Kidney epithelial cell (primary cell): ENCODE measurements around the gene CLN3. TPM values are rescaled to one million over a fixed set of nuclear protein-coding genes. Genes with fewer than 3 reads are reported as not detected.

Experiments used
- DNase-seq: peaks from one replicate; pipeline ENCODE4 v3.0.0-alpha.2; 2010; ENCODE audit warnings: low read depth
- H3K27me3 ChIP-seq: 2 replicates; pipeline ENCODE4 v1.6.0; 2011; ENCODE audit warnings: low read length; ENCODE audit not compliant: control insufficient read depth, insufficient read depth
- H3K36me3 ChIP-seq: 2 replicates; pipeline ENCODE4 v1.5.1; 2011; ENCODE audit warnings: low read length; ENCODE audit not compliant: control insufficient read depth, insufficient read depth
- H3K4me3 ChIP-seq: 2 replicates; pipeline ENCODE4 v1.5.1; 2011; ENCODE audit warnings: low read depth, mild to moderate bottlenecking, control low read depth, low read length
- total RNA-seq: library from RNA; depleted of rRNA; stranded (reverse); fragments of >200 nt; gene quantifications from 2 replicates; pipeline ENCODE4 v1.2.3, GENCODE V29; 2015
- TF ChIP-seq, protein P1 (sequence below): IDR thresholded peaks from 2 replicates; pipeline ENCODE4 v1.5.1; 2011; ENCODE audit warnings: mild to moderate bottlenecking, moderate library complexity, low read length, control low read depth, inconsistent platforms; ENCODE audit not compliant: insufficient read depth, poor library complexity, severe bottlenecking

The CLN3 gene
- total RNA-seq, 1 donor from 2014 or later = 30.3 TPM

DNA sequence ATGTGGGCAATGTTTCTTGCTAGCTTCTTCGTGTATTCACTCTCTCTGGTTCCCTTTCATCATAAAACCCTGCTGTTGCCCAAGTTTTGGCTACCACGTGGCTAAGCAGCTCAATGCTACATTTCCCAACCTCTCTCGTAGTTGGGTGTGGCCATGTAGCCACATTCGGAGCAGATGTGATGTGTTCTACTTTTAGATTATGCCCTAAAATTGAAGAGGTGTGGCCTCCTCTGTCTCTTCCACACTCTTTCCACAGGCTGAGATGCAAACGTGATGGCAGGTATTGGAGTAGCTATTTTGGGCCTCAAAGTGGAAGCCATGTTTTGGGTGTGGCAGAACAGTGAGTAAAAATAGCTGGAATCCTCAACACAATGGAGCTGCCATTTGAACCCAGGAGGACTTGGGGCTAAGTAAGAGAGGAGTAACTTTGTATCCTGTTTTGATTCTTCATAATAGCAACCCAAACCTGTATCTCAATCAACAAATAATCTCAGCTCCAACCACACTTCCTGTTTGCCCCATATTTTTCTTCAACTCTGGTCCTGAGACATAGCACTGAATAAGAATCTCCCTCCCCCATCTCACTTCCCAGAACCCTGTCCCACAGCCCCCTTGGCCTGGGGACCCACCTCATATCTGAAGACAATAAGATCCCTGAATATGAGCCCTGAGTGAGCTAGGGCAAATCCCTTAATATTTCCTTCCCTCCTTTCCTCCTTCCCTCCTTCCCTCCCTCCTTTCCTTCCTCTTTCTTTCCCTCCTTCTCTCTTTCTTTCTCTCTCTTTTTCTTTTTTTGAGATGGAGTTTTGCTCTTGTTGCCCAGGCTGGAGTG, 42.9 kb upstream of the CLN3 start:
- DNase-seq = no peak
- Histone ChIP-seq H3K4me3 (no peak overlapping the region), H3K36me3 (no peaks in the 10 kb centered on the region), H3K27me3 (no peaks in the 10 kb centered on the region)
- TF ChIP-seq, protein P1, sequence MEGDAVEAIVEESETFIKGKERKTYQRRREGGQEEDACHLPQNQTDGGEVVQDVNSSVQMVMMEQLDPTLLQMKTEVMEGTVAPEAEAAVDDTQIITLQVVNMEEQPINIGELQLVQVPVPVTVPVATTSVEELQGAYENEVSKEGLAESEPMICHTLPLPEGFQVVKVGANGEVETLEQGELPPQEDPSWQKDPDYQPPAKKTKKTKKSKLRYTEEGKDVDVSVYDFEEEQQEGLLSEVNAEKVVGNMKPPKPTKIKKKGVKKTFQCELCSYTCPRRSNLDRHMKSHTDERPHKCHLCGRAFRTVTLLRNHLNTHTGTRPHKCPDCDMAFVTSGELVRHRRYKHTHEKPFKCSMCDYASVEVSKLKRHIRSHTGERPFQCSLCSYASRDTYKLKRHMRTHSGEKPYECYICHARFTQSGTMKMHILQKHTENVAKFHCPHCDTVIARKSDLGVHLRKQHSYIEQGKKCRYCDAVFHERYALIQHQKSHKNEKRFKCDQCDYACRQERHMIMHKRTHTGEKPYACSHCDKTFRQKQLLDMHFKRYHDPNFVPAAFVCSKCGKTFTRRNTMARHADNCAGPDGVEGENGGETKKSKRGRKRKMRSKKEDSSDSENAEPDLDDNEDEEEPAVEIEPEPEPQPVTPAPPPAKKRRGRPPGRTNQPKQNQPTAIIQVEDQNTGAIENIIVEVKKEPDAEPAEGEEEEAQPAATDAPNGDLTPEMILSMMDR = no peak

- TF ChIP-seq, protein P1 = no peak
- DNase-seq = no peak
- Histone ChIP-seq H3K4me3 (no peak overlapping the region), H3K36me3 (no peaks in the 10 kb centered on the region), H3K27me3 (no peaks in the 10 kb centered on the region)
Observed at GRCh38 chr16:28532940-28533647, 41.2 kb upstream of the CLN3 start.

DNA sequence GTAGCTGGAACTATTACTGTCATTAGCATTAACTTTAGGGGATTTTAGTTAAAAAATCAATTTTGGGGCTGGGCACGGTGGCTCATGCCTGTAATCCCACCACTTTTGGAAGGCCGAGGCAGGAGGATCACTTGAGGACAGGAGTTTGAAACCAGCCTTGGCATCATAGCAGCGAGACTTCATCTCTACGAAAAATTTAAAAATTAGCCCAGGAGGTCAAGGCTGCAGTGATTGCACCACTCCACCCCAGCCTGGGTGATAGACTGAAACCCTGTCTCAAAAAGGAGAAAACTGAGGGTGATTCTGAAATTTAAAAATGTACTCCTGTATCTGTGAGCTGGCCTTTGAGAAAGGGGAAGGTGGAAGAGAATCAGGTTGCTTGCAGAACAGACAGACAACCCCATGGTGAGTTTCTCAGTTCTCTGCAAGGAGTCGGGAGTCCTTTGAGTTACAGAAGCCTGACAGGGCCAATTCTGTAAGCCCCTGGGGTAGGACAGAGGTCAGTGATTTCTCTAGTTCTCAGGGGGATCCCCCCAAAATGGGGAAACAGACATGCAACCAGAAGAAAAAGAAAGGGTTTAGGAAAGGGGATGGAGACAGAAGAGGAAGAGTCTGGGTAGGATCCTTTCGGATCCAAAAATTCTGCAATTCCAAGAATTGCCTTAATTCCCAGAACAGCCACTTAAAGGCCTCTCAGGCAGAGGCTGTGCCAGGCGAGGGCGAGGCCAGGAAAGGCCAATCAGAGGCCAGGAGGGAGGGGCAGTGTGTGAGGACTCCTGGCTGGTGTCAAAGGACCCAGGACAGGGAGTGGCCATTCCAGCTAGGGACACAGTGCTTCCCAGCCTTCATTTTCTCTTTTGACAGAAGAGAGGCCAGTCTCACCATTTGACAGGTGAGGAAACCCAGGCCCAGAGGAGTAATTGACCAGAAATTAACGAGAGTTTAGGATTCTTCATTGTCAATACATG, 40.2 kb upstream of the CLN3 start:
- TF ChIP-seq, protein P1 = no peak
- Histone ChIP-seq H3K36me3 (no peaks in the 10 kb centered on the region), H3K4me3 (no peak overlapping the region), H3K27me3 (no peaks in the 10 kb centered on the region)
- no peak for DNase-seq

DNA sequence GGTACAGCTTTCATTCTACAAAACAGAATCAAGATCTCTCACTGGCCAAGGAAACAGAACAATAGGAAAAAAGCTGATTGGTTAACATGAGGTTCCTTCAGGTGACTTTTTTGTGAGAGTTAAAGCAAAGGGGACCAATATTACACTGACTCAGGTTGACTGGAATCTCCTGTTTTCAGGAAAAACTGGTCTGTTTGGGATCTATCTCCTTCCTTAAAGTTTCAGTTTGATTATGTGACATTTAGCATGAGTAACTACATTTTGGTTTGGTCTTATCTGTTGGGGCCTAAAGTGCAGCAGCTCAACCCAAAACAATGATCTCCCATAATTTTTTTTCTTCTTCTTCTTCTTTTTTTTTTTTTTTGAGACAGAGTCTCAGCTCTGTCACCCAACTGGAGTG, 37.2 kb upstream of the CLN3 start:
- no peak for DNase-seq
- no peak overlapping the region for H3K4me3 ChIP-seq
- no peaks in the 10 kb centered on the region for H3K36me3 ChIP-seq
- TF ChIP-seq, protein P1 = no peak
- no peaks in the 10 kb centered on the region for H3K27me3 ChIP-seq

- Histone ChIP-seq H3K27me3 (no peaks in the 10 kb centered on the region), H3K36me3 (no peaks in the 10 kb centered on the region), H3K4me3 (no peak overlapping the region)
- DNase-seq = no peak
- TF ChIP-seq, protein P1 = no peak
Observed at GRCh38 chr16:28528463-28528867, 36.6 kb upstream of the CLN3 start.
